Endothelial cell of umbilical vein (primary cell): ENCODE results near the gene FEZF2. TPM values are rescaled to one million over a fixed set of nuclear protein-coding genes. Genes with fewer than 3 reads are reported as not detected.

ENCODE experiments used
- BruUV-seq: library from RNA; stranded (reverse); fragments of 400-500 nt; replicated peaks from 2 replicates; lab custom pipeline; 2021; lab: Mats Ljungman, UMichigan
- CTCF ChIA-PET: fragments of 300-600, 350-600 bp; sonication (Branson Sonifier 250); formaldehyde crosslinking; loops from one replicate; lab custom pipeline; 2021; ENCODE audit warnings: antibody characterized with exemption, inconsistent platforms; lab: Charles Lee
- POLR2A ChIA-PET: fragments of 300-600, 350-600 bp; sonication (Branson Sonifier 250); formaldehyde crosslinking; loops from one replicate; lab custom pipeline; 2021; ENCODE audit warnings: antibody characterized with exemption, inconsistent platforms; lab: Charles Lee
- DNase-seq: peaks from one replicate; pipeline ENCODE4 v3.0.0-alpha.2; 2011; ENCODE audit warnings: low read depth, low spot score
- FAIRE-seq: peaks from 2 replicates; lab custom pipeline; 2011; peaks lifted over from hg19 to GRCh38; lab: Jason Lieb, UNC
- H2AFZ ChIP-seq: 2 replicates; pipeline ENCODE4 v1.6.0; 2012; ENCODE audit warnings: low read depth, low read length, control low read depth, inconsistent platforms
- H3K27ac ChIP-seq: 2 replicates; pipeline ENCODE4 v1.5.1; 2011; ENCODE audit warnings: low read depth, mild to moderate bottlenecking, control low read depth, low read length, moderate library complexity; ENCODE audit not compliant: insufficient read depth
- H3K27me3 ChIP-seq, 2 experiments: 2 replicates each; pipeline versions ENCODE4 v1.6.0 to v1.6.1; 2011; ENCODE audit warnings: low read length in 2 of 2, mixed read lengths in 1 of 2; ENCODE audit not compliant: control insufficient read depth in 2 of 2, insufficient read depth in 2 of 2
- H3K36me3 ChIP-seq, 2 experiments: 2 replicates in 1 of 2; 3 replicates in 1 of 2; pipeline ENCODE4 v1.5.1; 2011; ENCODE audit warnings: low read length in 2 of 2, mild to moderate bottlenecking in 1 of 2, moderate library complexity in 1 of 2; ENCODE audit not compliant: control insufficient read depth in 2 of 2, insufficient read depth in 2 of 2; ENCODE audit errors: extremely low read depth in 1 of 2
- H3K4me1 ChIP-seq: 3 replicates; pipeline ENCODE4 v1.5.1; 2011; ENCODE audit warnings: mild to moderate bottlenecking, low read length; ENCODE audit not compliant: control insufficient read depth, insufficient read depth; ENCODE audit errors: extremely low read depth
- H3K4me2 ChIP-seq: 2 replicates; pipeline ENCODE4 v1.6.1; 2011; ENCODE audit warnings: low read length, control low read depth, mixed read lengths; ENCODE audit not compliant: insufficient read depth
- H3K4me3 ChIP-seq, 3 experiments: fragments of 200-600 bp in 1 of 3; sonication (generic), shearing (Covaris generic) in 1 of 3; replicated peaks in 1 of 3; 2 replicates each; pipeline ENCODE4 v1.5.1; 2011 to 2016; ENCODE audit warnings: control low read depth in 3 of 3, low read length in 3 of 3, mild to moderate bottlenecking in 2 of 3, inconsistent platforms in 1 of 3, low read depth in 1 of 3, moderate library complexity in 1 of 3; ENCODE audit not compliant: insufficient read depth in 1 of 3
- H3K79me2 ChIP-seq: 2 replicates; pipeline ENCODE4 v1.6.0; 2012; ENCODE audit warnings: low read length, inconsistent platforms; ENCODE audit not compliant: control insufficient read depth, insufficient read depth
- H3K9ac ChIP-seq: replicated peaks from 2 replicates; pipeline ENCODE3; 2011; ENCODE audit warnings: low read length, control low read depth; ENCODE audit not compliant: insufficient read depth; ENCODE audit errors: extremely low read depth
- H3K9me1 ChIP-seq: replicated peaks from 3 replicates; pipeline ENCODE4 v1.6.0; 2011; ENCODE audit warnings: mild to moderate bottlenecking, low read length; ENCODE audit not compliant: control insufficient read depth, insufficient read depth; ENCODE audit errors: extremely low read depth
- H3K9me3 ChIP-seq: replicated peaks from 2 replicates; pipeline ENCODE4 v1.5.1; 2012; ENCODE audit warnings: low read length, inconsistent platforms; ENCODE audit not compliant: control insufficient read depth, insufficient read depth
- H4K20me1 ChIP-seq: replicated peaks from 2 replicates; pipeline ENCODE3; 2011; ENCODE audit warnings: mild to moderate bottlenecking, low read length; ENCODE audit not compliant: control insufficient read depth, insufficient read depth; ENCODE audit errors: extremely low read depth
- CTCF ChIP-seq, 2 donors: IDR thresholded peaks; 1 replicate in 1 of 2; 2 replicates in 1 of 2; pipeline ENCODE4 v1.5.1; 2011; ENCODE audit warnings: low read length in 2 of 2, mild to moderate bottlenecking in 2 of 2, moderate library complexity in 2 of 2, control low read depth in 1 of 2, inconsistent platforms in 1 of 2, low read depth in 1 of 2; ENCODE audit not compliant: insufficient read depth in 1 of 2; ENCODE audit errors: extremely low read depth in 1 of 2
- EZH2 ChIP-seq: IDR thresholded peaks from 2 replicates; pipeline ENCODE4 v1.6.1; 2012; ENCODE audit warnings: borderline replicate concordance, low read depth, mild to moderate bottlenecking, moderate library complexity, low read length, inconsistent platforms; ENCODE audit not compliant: severe bottlenecking
- FOS ChIP-seq: IDR thresholded peaks from 2 replicates; pipeline ENCODE4 v1.6.1; 2011; ENCODE audit warnings: mild to moderate bottlenecking, low read length, moderate library complexity, borderline replicate concordance; ENCODE audit not compliant: insufficient read depth
- GATA2 ChIP-seq: IDR thresholded peaks from 2 replicates; pipeline ENCODE4 v1.7.0; 2011; ENCODE audit warnings: low read depth, mild to moderate bottlenecking, moderate library complexity, mixed read lengths, low read length; ENCODE audit not compliant: insufficient read length, insufficient read depth
- JUN ChIP-seq: IDR thresholded peaks from 2 replicates; pipeline ENCODE4 v1.6.1; 2011; ENCODE audit warnings: borderline replicate concordance, low read depth; ENCODE audit not compliant: insufficient read length, insufficient read depth
- MAX ChIP-seq: IDR thresholded peaks from 2 replicates; pipeline ENCODE4 v1.6.1; 2011; ENCODE audit not compliant: insufficient read depth, insufficient read length
- MYC ChIP-seq: IDR thresholded peaks from one replicate; pipeline ENCODE4 v1.6.1; 2011; ENCODE audit warnings: mild to moderate bottlenecking, low read depth, low read length
- POLR2A ChIP-seq: IDR thresholded peaks from 2 replicates; pipeline ENCODE4 v1.6.1; 2012; ENCODE audit warnings: low read depth, mild to moderate bottlenecking, control low read depth, low read length
- POLR2AphosphoS5 ChIP-seq: IDR thresholded peaks from 2 replicates; pipeline ENCODE4 v1.6.1; 2012; ENCODE audit warnings: low read depth, mild to moderate bottlenecking, control low read depth, low read length, moderate library complexity; ENCODE audit not compliant: insufficient read depth
- dilution Hi-C: fragments of 300-500 bp; cut with MboI; formaldehyde crosslinking; loops from one replicate; pipeline ENCODE4 v1.15.0; 2019; ENCODE audit warnings: low sequenced_read_pairs; ENCODE audit not compliant: extremely low pct_ligation_motif_present
- intact Hi-C: fragments of 100-400 bp; cut with micrococcal nuclease; formaldehyde crosslinking; loops from one replicate; pipeline ENCODE4 v1.10.0; 2022
- polyA plus RNA-seq, 4 experiments: library from polyadenylated mRNA; depleted of rRNA in 3 of 4; stranded (reverse) in 3 of 4; unstranded in 1 of 4; fragments of >200 nt; gene quantifications; 2 replicates each; pipeline versions ENCODE4 v1.2.1 to v1.2.3, GENCODE V29; 2011 to 2012; ENCODE audit warnings: missing spikeins in 1 of 4
- total RNA-seq: library from RNA; stranded (reverse); gene quantifications from 2 replicates; pipeline ENCODE4 v1.2.3, GENCODE V29; 2021

Gene FEZF2
- total and polyA plus RNA-seq, 2 donors (not counting 3 experiments of a cell fraction or from before 2014, with no cell fraction given): not detected

- no peak for TF ChIP-seq CTCF (IDR thresholded peaks at IDR 0.05; ENCODE audit: extremely low read depth in 1 of 2, insufficient read depth in 1 of 2, low read depth in 1 of 2, low read length in 2 of 2)
- no peak for TF ChIP-seq POLR2AphosphoS5
- TF ChIP-seq EZH2: no peak
- no peak for TF ChIP-seq GATA2
- TF ChIP-seq MYC: no peak
- TF ChIP-seq MAX: no peak
- no peak for TF ChIP-seq FOS
- no peak for TF ChIP-seq POLR2A
- TF ChIP-seq JUN: no peak
- Histone ChIP-seq H3K79me2 (no peaks in the 10 kb centered on the region), H3K4me1 (no peaks in the 10 kb centered on the region), H3K36me3 (no peaks in the 10 kb centered on the region), H3K27me3 (peaks cover 80 to 89% of the 10 kb centered on the region in 2 experiments), H3K4me2 (no peak overlapping the region), H3K9ac (no peak overlapping the region), H4K20me1 (no peaks in the 10 kb centered on the region), H3K9me3 (no peaks in the 10 kb centered on the region), H3K4me3 (no peak overlapping the region), H2AFZ (no peak overlapping the region), H3K9me1 (no peaks in the 10 kb centered on the region), H3K27ac (no peak overlapping the region)
- intact Hi-C loops: no loop called here
- dilution Hi-C loops: no loop called here
- POLR2A ChIA-PET: no interaction called here
- DNase-seq (no peak), FAIRE-seq (no peak)
- no TSS peak for BruUV-seq
- CTCF ChIA-PET: no interaction called here
These were observed 5.0 kb upstream of the FEZF2 start for GRCh38 chr3:62378311-62378789.
